ENCODE measurements around the gene TTLL10. TPM values are rescaled to one million over a fixed set of nuclear protein-coding genes. Genes with fewer than 3 reads are reported as not detected.
A peak's percentile ranks its signal among the peaks of the same experiment; 100 is the strongest.

TTLL10 gene
- total RNA-seq, 4 donors from 2014 or later: 0.23 TPM; not detected in 3

GRCh38 chr1:1246577-1247340, 73.1 kb downstream of the TTLL10 start, which contains the start of gene C1QTNF12:
C1QTNF12 (minus strand) TSS chr1:1246722; CDS start chr1:1246690, 32 bp downstream.
- no peak for TF ChIP-seq POLR2AphosphoS5 (IDR thresholded peaks at IDR 0.05)
- TF ChIP-seq POLR2A (IDR thresholded peaks at IDR 0.05): no peak
- TF ChIP-seq EP300 (IDR thresholded peaks at IDR 0.05): no peak
- no peak for ATAC-seq
- WGBS, 2 donors (ENCODE audit: low coverage in 1 of 2): 10% methylated on average over 8 of the region's 74 CpGs; no CpG with 5 or more reads in 1 of the 2 donors

GRCh38 chr1:1247341-1247913, 73.7 kb downstream of the TTLL10 start:
- no peak for ATAC-seq
- Histone ChIP-seq H3K27ac (no peak overlapping the region), H3K9me3 (no peaks in the 10 kb centered on the region), H3K27me3 (peaks cover 39% of the 10 kb centered on the region), H3K4me1 (peaks cover 0 to 16% (median 0%) of the 10 kb centered on the region in 3 donors), H3K36me3 (peaks cover 0 to 39% of the 10 kb centered on the region in 2 donors), H3K4me3 (no peak overlapping the region)
- TF ChIP-seq POLR2A (IDR thresholded peaks at IDR 0.05) (no peak), EP300 (IDR thresholded peaks at IDR 0.05) (no peak), POLR2AphosphoS5 (IDR thresholded peaks at IDR 0.05) (no peak), CTCF (IDR thresholded peaks at IDR 0.05) (no peak)
- no CpG with 5 or more reads among the region's 25 CpGs for WGBS, 2 donors (ENCODE audit: low coverage in 1 of 2)

More at GRCh38 chr1:1246577-1247340, 73.1 kb downstream of the TTLL10 start, which contains the start of gene C1QTNF12:
- H3K36me3 ChIP-seq: peaks cover 0 to 38% of the 10 kb centered on the region in 2 donors
- peak within 1 kb of the TSS in 1 of 2 donors; percentile 8 for H3K4me3 ChIP-seq
- peaks cover 42% of the 10 kb centered on the region for H3K27me3 ChIP-seq
- H3K27ac ChIP-seq: no peak within 1 kb of the TSS
- H3K4me1 ChIP-seq: peaks cover 0 to 16% (median 0%) of the 10 kb centered on the region in 3 donors
- H3K9me3 ChIP-seq: no peaks in the 10 kb centered on the region

Small RNA genes within 50 kb of the gene (small RNA-seq; reads per million reads assigned to genes)
- gene MIR200A (0 to 0.51 (median 0.18) reads per million in 4 donors), gene MIR200B (0.36 to 2.6 (median 0.96) reads per million in 4 donors), gene MIR429 (0 to 0.26 (median 0) reads per million in 4 donors)

Other genes starting within 250 kb of the TTLL10 start
- gene SAMD11, start 250.0 kb upstream of the TTLL10 start, total RNA-seq: 10 to 100 TPM; 14.2 to 21.2 (median 17.4) TPM
- 10 to 100 TPM; 36.3 to 54.1 (median 45.2) TPM for gene NOC2L, start 214.6 kb upstream of the TTLL10 start, total RNA-seq
- gene KLHL17, start 213.3 kb upstream of the TTLL10 start, total RNA-seq: 10 to 100 TPM in 2 of 4 donors, 1 to 10 TPM in 2; 3.6 to 12.0 (median 10.1) TPM
- gene PLEKHN1, start 207.4 kb upstream of the TTLL10 start, total RNA-seq: 1 to 10 TPM in 1 of 4 donors, under 1 TPM in 1, not detected in 2; 0.62 to 2.3 TPM
- gene PERM1, start 191.8 kb upstream of the TTLL10 start, total RNA-seq: 1 to 10 TPM in 2 of 4 donors, under 1 TPM in 1, not detected in 1; 0.39 to 1.9 (median 1.4) TPM
- gene HES4, start 173.8 kb upstream of the TTLL10 start, total RNA-seq: 10 to 100 TPM; 33.6 to 77.6 (median 48.4) TPM
- gene ISG15, start 160.4 kb upstream of the TTLL10 start, total RNA-seq: 10 to 100 TPM; 26.9 to 56.2 (median 45.9) TPM
- gene AGRN, start 153.8 kb upstream of the TTLL10 start, total RNA-seq: 10 to 100 TPM; 18.0 to 33.6 (median 23.5) TPM
- gene RNF223, start 99.6 kb upstream of the TTLL10 start, total RNA-seq: 1 to 10 TPM in 1 of 4 donors, not detected in 3; 1.1 TPM
- gene C1orf159, start 57.8 kb upstream of the TTLL10 start, total RNA-seq: 10 to 100 TPM in 2 of 4 donors, 1 to 10 TPM in 2; 6.3 to 15.3 (median 9.9) TPM
- 1 to 10 TPM in 1 of 4 donors, under 1 TPM in 1, not detected in 2; 0.35 to 2.2 TPM for gene TNFRSF18, start 32.7 kb downstream of the TTLL10 start, total RNA-seq
- gene TNFRSF4, start 40.3 kb downstream of the TTLL10 start, total RNA-seq: 1 to 10 TPM in 3 of 4 donors, under 1 TPM in 1; 0.93 to 1.6 (median 1.3) TPM
- gene SDF4, start 58.1 kb downstream of the TTLL10 start, total RNA-seq: 100 to 1,000 TPM in 2 of 4 donors, 10 to 100 TPM in 2; 84.2 to 115 (median 93.9) TPM
- 10 to 100 TPM; 12.3 to 24.1 (median 15.0) TPM for gene B3GALT6, start 58.4 kb downstream of the TTLL10 start, total RNA-seq
- gene C1QTNF12, start 72.8 kb downstream of the TTLL10 start, total RNA-seq: 1 to 10 TPM in 3 of 4 donors, under 1 TPM in 1; 0.96 to 2.8 (median 1.7) TPM
- 10 to 100 TPM; 28.1 to 47.0 (median 37.9) TPM for gene UBE2J2, start 100.0 kb downstream of the TTLL10 start, total RNA-seq
- 1 to 10 TPM in 3 of 4 donors, under 1 TPM in 1; 0.94 to 7.9 (median 2.4) TPM for gene SCNN1D, start 106.6 kb downstream of the TTLL10 start, total RNA-seq
- gene ACAP3, start 134.1 kb downstream of the TTLL10 start, total RNA-seq: 10 to 100 TPM; 35.6 to 74.7 (median 50.2) TPM
- 10 to 100 TPM; 12.5 to 24.2 (median 19.4) TPM for gene PUSL1, start 134.7 kb downstream of the TTLL10 start, total RNA-seq
- gene INTS11, start 150.8 kb downstream of the TTLL10 start, total RNA-seq: 100 to 1,000 TPM in 1 of 4 donors, 10 to 100 TPM in 3; 62.0 to 119 (median 96.4) TPM
- gene CPTP, start 150.9 kb downstream of the TTLL10 start, total RNA-seq: 10 to 100 TPM; 10.4 to 42.7 (median 30.1) TPM
- gene TAS1R3, start 157.4 kb downstream of the TTLL10 start, total RNA-seq: under 1 TPM in 3 of 4 donors, not detected in 1; 0.12 to 0.54 (median 0.40) TPM
- gene DVL1, start 175.5 kb downstream of the TTLL10 start, total RNA-seq: 100 to 1,000 TPM in 1 of 4 donors, 10 to 100 TPM in 3; 84.4 to 174 (median 88.9) TPM
- 100 to 1,000 TPM in 1 of 4 donors, 10 to 100 TPM in 3; 69.8 to 105 (median 85.4) TPM for gene MXRA8, start 184.7 kb downstream of the TTLL10 start, total RNA-seq
- 100 to 1,000 TPM; 103 to 138 (median 108) TPM for gene AURKAIP1, start 201.3 kb downstream of the TTLL10 start, total RNA-seq
- 100 to 1,000 TPM in 2 of 4 donors, 10 to 100 TPM in 2; 31.6 to 248 (median 127) TPM for gene CCNL2, start 225.5 kb downstream of the TTLL10 start, total RNA-seq
- 100 to 1,000 TPM; 121 to 215 (median 159) TPM for gene MRPL20, start 233.4 kb downstream of the TTLL10 start, total RNA-seq
- gene ANKRD65, start 247.4 kb downstream of the TTLL10 start, total RNA-seq: 10 to 100 TPM in 2 of 4 donors, 1 to 10 TPM in 2; 8.7 to 16.9 (median 10.3) TPM

Data from gastroesophageal sphincter (tissue), 4 donors.